Astrocyte of the spinal cord (primary cell): ENCODE results near the gene FARP1.

Experiments used
- DNase-seq: peaks from one replicate; pipeline ENCODE4 v3.0.0; 2011; ENCODE audit warnings: low read depth, low spot score
- H3K4me3 ChIP-seq: 2 replicates; pipeline ENCODE4 v1.5.1; 2011; ENCODE audit warnings: low read depth, mild to moderate bottlenecking, low read length, moderate library complexity
- CTCF ChIP-seq: IDR thresholded peaks from 2 replicates; pipeline ENCODE4 v1.5.1; 2012; ENCODE audit warnings: low read depth, mild to moderate bottlenecking, low read length, inconsistent platforms
- in situ Hi-C: cut with HindIII; loops from 2 replicates; pipeline ENCODE4 v1.10.0; 2017; ENCODE audit warnings: low sequenced_read_pairs

The FARP1 gene

GRCh38 chr13:98110749-98111148, 32.1 kb upstream of the FARP1 start:
- no peak overlapping the region for H3K4me3 ChIP-seq
- DNase-seq, result no peak
- no peak for TF ChIP-seq CTCF
- in situ Hi-C loops, result no loop called here

GRCh38 chr13:98111168-98112098, 31.5 kb upstream of the FARP1 start:
- in situ Hi-C loops, result no loop called here
- no peak overlapping the region for H3K4me3 ChIP-seq
- no peak for DNase-seq
- TF ChIP-seq CTCF, result no peak

- no peak overlapping the region for H3K4me3 ChIP-seq
- no peak for DNase-seq
- in situ Hi-C loops, result no loop called here
- no peak for TF ChIP-seq CTCF
Observed at GRCh38 chr13:98112456-98112855, 30.4 kb upstream of the FARP1 start.

GRCh38 chr13:98118865-98119264, 24.0 kb upstream of the FARP1 start:
- no peak for TF ChIP-seq CTCF
- in situ Hi-C loops, result no loop called here
- DNase-seq, result no peak
- H3K4me3 ChIP-seq, result no peak overlapping the region

- no peak overlapping the region for H3K4me3 ChIP-seq
- no peak for TF ChIP-seq CTCF
- no peak for DNase-seq
- in situ Hi-C loops, result no loop called here
Observed at GRCh38 chr13:98123176-98123575, 19.7 kb upstream of the FARP1 start.

- TF ChIP-seq CTCF, result no peak
- DNase-seq, result peak; percentile 12
- in situ Hi-C loops, result no loop called here
- no peak overlapping the region for H3K4me3 ChIP-seq
Observed at GRCh38 chr13:98129059-98129746, 13.7 kb upstream of the FARP1 start.
